Activated CD4-positive, CD25-positive, alpha-beta regulatory T cell treated with anti-CD3 and anti-CD28 coated beads, Interleukin-2, amount 50 U/mL, for 72 hours (primary cell): ENCODE results near the gene OR10G2.
"Not testable (repeated sequence)": the region's sequence is repeated elsewhere in the genome, so short reads cannot be mapped to it uniquely, and the experiment has no call there.

Source experiments
- DNase-seq: peaks from one replicate; pipeline ENCODE4 v3.0.0; 2021

OR10G2 gene

DNA sequence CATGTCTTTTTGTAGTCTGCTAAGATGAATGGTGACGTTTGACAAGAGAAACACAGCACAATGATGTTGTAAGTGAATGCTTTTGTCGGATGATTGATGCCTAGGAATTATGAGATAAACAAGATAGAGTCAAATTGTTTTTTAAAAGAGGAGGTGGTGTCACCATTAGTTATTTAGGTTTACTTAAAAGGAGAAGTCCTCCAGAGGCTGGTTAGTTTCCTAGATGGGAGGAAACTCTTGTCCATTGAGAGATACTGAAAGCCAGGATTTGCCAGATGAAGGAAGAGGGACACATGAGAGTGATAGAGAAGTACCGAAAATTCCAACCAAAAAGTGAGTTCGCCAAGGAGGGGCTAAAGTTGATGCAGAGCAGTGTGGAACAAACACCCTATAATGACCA lies at the start of gene OR10G2:
Gene OR10G2 (minus strand): TSS at position 101 of the 400 bp plus-strand sequence. CDS start 98 bp downstream, at position 3.
- DNase-seq, result no peak

- no peak for DNase-seq
Measured at GRCh38 chr14:21680072-21680471, 45.3 kb upstream of the OR10G2 start.

- no peak for DNase-seq
Measured at GRCh38 chr14:21675566-21675965, 40.8 kb upstream of the OR10G2 start.

DNA sequence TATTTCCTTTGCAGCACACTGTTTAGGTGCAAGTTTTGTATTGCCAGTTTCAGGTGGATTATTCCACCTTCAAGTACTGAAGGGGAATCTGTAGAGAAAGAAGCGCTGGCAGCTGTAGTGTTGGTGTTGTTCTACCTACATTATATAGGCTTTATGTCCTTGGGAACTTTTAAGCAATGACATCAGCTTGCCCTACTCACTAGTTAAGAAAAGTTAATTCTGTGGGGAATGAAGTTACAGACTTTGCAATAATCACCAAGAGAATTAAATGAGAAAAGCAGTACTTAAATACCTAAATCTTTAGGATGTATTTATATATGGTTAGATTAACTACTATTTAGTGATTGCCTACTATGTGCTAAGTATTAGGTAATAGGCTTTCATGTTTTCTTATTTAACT lies 39.0 kb upstream of the OR10G2 start, which contains the start of gene OR4E1:
Gene OR4E1 (minus strand): TSS at position 101 of the 400 bp plus-strand sequence. CDS start 2,883 bp downstream, outside the sequence.
- DNase-seq, result no peak

DNA sequence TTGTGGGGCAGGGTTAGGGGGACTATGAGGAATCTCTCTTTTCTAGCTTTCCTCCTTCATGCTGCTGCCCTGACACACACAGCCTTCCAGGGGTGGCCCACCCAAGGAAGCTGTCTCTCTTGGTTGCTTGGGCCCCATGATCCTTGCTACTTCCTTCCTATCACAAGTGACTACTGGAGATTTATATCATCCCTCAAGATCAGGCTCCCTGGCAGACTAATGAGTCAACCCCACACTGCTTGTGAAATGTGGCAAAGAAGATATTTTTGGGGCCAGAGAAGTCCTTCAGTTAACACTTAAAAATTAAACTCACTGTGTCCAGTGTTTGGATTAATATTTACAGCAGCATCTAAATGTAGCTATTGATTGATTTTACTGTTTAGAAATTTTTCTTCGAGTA lies 37.4 kb upstream of the OR10G2 start:
- DNase-seq, result no peak

- no peak for DNase-seq
Measured at GRCh38 chr14:21671371-21671770, 36.6 kb upstream of the OR10G2 start.

DNA sequence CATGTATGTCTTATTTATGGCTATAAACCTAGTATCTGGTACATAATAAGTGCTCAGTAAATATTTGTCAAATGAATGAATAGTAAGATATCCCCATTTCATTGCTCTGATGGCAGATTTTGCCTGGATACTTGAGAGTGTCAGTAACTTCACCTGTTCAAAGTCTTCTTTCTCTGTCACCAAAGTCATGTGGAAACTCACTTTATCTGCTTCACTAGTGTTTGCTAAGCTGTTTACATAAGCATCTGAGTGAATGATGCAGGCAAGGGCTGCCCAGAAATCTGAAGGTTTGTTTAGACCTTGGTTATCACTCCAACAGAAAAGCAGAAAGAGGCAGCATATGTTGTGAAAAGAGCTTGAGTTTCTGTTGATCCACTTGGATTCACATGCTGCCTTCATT lies 34.5 kb upstream of the OR10G2 start:
- no peak for DNase-seq

DNA sequence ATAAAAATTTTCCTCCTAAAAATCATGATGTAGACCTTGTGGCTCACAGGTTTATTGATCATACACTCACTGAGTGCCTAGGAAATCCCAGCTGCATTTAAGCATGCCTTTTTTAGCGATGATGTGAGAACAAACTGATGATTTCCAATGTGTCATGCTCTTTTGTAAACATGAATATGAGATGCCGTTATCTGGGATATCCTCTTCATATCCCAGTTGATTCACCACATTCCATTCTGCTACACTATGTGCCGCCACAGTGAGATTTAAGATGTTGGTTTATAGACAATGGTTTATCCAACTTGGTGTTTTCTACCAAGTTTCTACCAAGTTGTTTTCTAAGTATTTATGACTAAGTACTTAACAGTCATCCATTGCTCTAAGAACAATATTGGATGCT lies 33.6 kb upstream of the OR10G2 start:
- DNase-seq, result no peak

- DNase-seq, result no peak
Measured at GRCh38 chr14:21656980-21657379, 22.2 kb upstream of the OR10G2 start.

- DNase-seq, result no peak
Measured at GRCh38 chr14:21654215-21654614, 19.5 kb upstream of the OR10G2 start.

- DNase-seq, result no peak
Measured at GRCh38 chr14:21653331-21653885, 18.7 kb upstream of the OR10G2 start, which contains the start of gene OR4E2. OR4E2 (plus strand) TSS chr14:21653835; CDS start chr14:21665083, 11,248 bp downstream.

GRCh38 chr14:21652209-21652808 lies 17.6 kb upstream of the OR10G2 start:
- no peak for DNase-seq

- no peak for DNase-seq
Measured at GRCh38 chr14:21647380-21647779, 12.6 kb upstream of the OR10G2 start.

- DNase-seq, result no peak
Measured at GRCh38 chr14:21643407-21643806, 8.7 kb upstream of the OR10G2 start.

- no peak for DNase-seq
Measured at GRCh38 chr14:21642683-21643082, 7.9 kb upstream of the OR10G2 start.

DNA sequence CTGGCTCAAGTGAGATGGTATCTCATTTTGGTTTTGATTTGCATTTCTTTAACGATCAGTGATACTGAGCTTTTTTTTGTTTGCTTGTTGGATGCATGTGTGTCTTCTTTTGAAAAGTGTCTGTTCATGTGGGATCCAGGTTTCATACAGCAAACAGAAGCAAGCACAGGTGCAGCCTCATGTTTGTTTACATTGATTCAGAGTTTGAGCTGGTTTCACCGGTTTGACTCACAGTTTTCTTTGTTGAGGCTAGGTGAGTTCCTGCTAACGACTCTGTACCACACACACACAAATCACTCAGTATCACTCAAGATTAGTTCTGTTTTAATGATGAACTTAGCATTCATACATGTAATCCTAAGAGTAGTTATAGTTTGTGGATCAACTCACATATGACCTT lies 3.7 kb downstream of the OR10G2 start:
- no peak for DNase-seq

GRCh38 chr14:21630503-21630902 lies 4.2 kb downstream of the OR10G2 start:
- not testable (repeated sequence) for DNase-seq

DNA sequence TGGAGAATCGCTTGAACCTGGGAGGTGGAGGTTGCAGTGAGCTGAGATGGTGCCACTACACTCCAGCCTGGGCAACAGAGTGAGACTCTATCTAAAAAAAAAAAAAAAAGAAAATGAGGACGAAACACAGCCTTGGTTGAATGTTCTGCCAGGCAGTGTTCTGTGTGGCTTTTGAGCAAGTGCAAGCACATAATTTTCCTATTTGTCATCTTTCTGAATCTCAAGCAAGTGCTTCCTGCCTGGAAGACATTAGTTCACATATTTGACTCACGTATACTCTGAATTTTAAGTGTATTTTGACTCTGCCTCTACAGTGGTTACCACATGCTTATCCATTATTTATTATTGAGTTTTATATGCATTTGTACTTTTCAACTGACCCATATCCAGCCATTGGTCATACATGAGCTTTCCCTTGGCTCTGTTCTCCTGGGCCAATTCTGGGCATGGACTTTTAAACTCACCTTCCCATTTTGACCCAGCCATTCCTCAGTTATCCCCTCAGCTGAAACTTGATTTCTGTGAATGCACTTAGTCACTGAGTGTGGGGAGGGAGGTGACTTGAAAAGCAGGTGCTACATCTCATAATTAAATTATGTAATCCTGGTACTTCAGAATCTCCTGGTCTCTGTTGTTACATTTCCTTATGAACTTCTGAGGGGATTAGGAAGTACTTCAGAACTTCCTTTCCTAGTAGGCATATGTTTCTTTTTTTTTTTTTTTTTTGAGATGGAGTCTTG lies 8.1 kb downstream of the OR10G2 start:
- no peak for DNase-seq

DNA sequence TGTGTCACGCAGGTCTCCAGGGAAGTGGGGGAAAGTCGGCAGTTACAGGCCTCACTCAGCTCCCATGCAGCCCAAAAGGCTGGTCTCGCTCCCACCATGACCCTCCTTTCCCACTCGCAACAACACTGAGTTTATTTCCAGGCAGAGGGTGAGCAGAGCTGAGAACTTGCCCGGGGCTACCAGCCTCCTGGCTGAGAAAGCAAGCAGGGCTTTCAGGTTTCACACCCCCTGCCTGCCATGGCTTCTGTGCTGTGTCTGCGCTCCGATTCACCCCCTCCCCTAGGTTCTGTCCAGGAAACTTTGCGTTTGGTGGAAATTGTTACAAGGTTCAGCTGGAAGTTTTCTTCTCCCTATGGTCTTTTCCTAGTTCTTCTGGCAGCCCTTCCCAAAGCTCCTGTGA lies 17.1 kb downstream of the OR10G2 start:
- no peak for DNase-seq

GRCh38 chr14:21614240-21614639 lies 20.5 kb downstream of the OR10G2 start:
- no peak for DNase-seq

DNA sequence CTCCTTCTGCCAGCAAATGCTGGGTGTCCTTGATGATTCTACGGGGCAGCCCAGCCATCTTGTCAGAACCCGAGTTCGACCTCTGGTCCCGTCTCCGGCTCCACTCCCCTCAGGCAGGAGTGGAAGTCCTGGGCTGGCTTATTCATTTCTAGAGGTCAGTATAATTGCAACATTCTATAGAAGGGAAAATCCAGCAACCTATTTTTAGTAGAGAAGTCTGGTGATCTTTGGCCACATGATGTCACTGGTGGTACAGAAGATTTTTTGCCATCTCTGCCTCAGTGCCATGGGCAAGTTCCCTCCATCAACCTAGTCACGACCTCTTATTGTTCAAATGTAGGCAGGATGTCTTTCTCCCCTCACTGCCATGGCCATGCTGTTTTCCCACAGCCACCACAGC lies 22.4 kb downstream of the OR10G2 start:
- no peak for DNase-seq

- DNase-seq, result not testable (repeated sequence)
Measured at GRCh38 chr14:21602181-21602580, 32.6 kb downstream of the OR10G2 start.

DNA sequence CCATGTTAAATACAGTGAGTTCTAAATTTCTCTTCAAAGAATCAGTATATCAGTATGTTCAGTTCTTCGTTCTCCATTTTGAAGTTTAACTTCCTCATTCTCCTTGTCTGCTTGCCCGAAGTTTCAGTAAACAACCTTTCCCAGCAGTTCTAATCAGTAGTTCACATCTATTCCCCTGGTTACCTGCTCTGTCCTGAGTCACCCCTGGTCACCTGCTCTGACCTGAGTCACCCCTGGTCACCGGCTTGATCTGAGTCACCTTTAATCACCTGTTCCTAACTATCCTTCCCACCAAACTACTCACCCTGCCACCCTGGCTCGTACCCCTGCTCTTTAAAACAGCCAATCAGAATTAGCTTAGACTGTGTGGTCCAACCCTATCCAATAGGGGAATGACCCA lies 45.4 kb downstream of the OR10G2 start:
- no peak for DNase-seq
